ENCODE data around the gene CHIA. TPM values are rescaled to one million over a fixed set of nuclear protein-coding genes. Genes with fewer than 3 reads are reported as not detected.

The CHIA gene
- polyA plus RNA-seq (ENCODE audit: insufficient read length) = not detected
- long read RNA-seq, donor 1 = 0 reads
- long read RNA-seq, donor 2 = 0 reads
- long read RNA-seq, donor 3 = 0 reads
- long read RNA-seq, donor 4 = 0 reads
- long read RNA-seq, donor 5 = 0 reads
- long read RNA-seq, donor 6 = 0 reads
- long read RNA-seq, donor 7 = 0 reads
- long read RNA-seq, donor 8 = 0 reads

DNA sequence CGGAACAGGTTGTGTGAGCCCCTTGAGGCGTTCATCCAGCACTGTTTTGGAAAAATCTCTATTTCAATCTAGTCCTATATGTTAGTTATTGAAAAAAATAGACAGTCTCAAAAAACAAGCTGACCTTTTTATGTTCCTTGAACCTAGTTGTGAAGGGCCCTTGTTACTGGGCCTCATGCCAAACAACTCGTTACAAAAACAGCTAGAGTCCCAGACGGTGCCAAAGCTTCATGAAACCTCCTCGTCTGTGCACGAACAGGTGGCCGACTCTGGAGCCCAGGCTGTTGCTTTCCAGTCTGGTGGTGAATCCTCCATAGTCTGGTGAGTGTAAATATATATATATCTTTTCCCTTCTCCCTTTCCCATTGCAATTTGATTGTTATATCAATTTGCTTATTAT, at the start of gene CHIA:
Gene CHIA, plus strand, starts transcription at position 222 of the 400 bp plus-strand sequence. CDS start 19,617 bp downstream, outside the sequence.
- DNase-seq = no peak

DNA sequence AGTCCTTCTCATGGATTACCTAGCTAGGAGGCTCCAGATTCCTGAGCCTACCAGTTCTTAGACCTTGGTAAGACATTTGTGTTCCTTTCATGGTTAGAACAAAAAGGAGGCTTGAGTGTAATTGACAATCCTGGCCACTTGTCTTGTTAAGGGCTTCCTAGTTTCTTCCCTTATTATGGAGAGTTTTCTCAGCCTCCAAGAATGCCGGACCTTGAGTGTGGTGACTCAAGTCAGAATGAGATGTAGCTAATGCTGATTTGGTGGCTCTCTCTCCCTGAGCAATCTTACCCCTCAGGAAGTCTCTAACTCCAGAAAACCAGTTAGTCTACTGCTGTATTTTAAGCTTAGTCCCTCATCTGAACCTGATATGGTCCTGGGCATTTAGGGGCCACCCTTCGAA, 48.9 kb upstream of the CHIA start:
- DNase-seq = no peak

DNA sequence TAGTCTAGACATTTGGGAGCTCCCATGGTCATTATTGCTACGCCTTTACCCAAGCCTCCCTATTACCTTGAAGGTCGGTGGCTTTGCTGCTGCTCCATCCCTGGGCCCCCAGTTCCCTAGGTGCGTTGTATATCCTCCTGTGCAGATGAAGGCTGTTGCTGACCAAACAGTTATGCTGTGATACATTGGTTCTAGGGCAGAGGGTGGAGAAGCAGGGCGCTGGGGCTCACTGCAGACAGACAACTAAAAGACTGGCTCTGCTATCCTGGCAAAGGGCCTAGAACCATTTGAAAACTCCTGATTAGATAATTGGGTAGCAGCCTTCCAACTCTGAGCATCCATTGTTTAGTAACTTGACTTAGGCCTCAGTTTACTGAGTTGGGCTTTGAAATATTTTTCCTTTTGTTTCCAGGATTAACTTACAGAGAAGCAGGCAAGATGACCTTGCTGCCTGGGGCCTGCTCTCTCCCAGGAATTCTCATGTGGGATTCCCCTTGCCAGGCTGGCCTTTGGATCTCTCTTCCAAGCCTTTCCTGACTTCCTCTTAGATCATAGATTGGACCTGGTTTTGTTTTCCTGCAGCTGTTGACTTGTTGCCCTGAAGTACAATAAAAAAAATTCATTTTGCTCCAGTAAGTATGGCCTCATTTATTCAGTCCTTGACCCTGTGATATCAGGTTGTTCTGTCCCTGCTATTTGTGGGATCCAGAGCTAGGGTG, 47.7 kb upstream of the CHIA start:
- DNase-seq = no peak

DNA sequence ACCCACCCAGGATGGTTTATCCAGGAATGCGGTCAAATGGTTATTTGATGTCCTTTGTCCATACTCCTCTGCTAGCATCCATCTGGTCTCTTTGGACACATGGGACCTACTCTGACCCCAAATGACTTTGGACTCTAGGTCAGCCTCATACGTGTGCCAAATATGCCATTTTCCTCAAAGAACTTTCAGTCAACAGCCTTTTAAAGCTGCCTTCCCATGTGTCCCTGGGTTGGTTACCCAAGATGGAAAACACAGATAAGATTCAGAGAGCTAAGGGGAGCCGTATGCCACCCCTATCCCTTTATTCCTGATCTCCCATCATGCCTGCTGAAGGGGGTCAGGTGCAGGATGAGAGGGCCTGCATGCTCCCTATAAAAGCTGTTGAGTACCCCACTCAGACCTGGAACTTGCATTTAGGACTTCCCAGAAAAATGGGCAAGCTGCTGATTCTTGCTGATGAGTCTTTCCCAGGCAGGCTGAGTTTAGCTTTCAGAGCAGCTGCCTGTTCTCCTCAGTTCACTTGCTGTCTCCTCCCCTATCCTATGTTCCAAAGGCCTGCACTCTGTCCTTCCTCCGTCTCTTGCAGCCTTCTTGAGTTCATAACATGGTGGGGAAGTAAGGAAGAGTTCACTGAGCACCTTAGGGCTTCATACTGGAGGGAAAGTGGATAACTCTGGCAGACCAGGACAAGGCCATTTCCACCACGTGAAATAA, 43.4 kb upstream of the CHIA start:
- no peak for DNase-seq

GRCh38 chr1:111249960-111250359, 40.7 kb upstream of the CHIA start:
- DNase-seq = no peak

- no peak for DNase-seq
Measured at GRCh38 chr1:111251570-111251969, 39.1 kb upstream of the CHIA start.

DNA sequence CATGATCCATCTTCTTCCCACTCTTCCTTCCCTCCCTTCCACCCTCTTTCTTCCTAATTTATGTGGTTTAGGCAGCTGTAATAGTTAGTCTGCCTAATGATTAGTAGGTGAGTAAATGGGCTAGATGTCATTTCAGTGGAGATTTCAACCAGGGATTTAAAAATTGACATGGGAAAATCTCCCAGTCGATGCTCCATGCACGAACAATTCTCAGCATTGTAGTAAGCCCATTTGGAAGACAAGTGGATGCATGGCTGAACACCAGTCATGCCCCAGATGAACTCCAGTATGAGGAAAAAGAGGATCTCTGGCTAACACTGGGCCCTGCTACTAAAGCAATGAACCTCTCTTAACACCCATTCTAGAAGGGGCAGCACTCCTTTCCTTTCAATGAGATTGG, 37.9 kb upstream of the CHIA start:
- no peak for DNase-seq

DNA sequence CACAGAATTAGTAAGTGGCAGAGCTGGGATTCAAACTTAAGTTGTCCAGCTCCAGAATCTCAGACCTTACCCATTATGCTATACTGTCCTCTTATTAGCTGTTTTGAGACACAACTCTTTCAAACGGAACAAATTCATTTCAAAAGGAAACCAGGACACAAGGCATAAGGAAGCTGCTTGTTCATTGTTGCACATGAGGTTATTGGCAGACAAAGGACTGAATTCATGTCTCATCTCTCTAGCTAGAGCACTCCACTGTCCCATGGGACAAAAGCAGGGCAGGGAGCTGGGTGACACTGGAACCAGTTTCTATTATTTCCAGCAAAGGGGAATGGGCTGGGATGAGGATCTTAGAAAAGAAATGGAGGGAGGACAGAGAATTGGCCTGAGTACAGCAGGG, 36.8 kb upstream of the CHIA start:
- no peak for DNase-seq

- DNase-seq = no peak
Measured at GRCh38 chr1:111256988-111257658, 33.5 kb upstream of the CHIA start.

DNA sequence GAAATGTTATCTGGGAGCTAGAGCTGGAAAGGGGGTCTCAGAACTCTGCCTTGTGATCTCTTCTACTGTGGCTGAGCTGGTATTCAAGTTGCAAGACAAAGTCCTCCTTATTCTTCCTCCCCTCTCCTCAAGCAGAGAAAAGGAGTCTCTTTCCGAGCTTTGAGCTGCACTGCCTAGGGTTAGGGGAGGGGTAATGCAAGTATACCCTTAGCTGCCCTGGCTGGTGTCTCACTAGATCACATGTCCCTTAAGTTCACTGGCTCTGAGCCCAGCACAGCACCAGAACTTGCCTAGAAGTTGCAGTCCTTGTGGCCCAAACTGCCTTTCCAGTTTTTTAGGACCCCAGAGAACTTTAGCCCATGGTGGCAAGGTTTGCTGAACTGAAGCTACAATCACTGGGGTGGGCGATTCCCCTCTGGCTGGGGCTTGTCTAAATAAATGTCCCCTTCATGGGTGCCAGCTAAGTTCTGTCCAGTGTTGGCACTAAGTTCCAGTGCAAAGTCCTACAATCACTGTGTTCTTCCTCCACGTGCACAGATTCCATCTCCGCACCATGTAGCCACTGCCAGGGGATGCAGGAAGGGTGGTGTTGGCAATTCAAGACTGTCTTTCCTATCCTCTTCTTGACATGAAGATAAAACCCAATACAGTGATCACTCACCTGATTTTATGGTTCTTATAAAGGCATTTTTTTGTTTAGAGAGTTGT, 22.7 kb upstream of the CHIA start:
- DNase-seq = no peak

DNA sequence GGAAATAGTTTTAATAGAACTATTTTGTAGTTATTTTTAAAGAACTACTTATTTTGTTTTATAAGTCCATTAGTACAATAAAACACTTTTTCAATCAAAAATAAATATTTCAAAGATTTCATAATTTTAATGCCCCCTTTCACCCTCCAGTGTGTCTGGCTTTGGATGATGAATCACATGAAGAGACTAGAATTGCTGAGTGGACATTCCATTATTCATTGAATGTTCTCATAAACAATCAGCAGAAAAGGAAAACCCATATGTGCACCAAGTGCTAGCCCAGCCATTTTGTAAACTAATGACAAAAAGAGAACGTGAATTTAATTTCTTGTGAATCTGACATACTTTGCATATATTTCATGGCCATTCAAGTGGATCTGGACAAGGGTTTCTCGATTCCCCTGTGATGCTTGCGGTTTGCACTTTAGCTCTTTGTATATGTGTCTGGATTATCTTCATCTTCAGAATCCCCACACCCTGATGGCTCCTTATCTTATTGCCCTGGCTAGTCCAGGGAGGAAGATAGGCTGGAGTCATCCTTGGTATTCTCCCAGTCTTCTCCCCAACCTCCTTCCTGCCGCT, 20.7 kb upstream of the CHIA start:
- no peak for DNase-seq

DNA sequence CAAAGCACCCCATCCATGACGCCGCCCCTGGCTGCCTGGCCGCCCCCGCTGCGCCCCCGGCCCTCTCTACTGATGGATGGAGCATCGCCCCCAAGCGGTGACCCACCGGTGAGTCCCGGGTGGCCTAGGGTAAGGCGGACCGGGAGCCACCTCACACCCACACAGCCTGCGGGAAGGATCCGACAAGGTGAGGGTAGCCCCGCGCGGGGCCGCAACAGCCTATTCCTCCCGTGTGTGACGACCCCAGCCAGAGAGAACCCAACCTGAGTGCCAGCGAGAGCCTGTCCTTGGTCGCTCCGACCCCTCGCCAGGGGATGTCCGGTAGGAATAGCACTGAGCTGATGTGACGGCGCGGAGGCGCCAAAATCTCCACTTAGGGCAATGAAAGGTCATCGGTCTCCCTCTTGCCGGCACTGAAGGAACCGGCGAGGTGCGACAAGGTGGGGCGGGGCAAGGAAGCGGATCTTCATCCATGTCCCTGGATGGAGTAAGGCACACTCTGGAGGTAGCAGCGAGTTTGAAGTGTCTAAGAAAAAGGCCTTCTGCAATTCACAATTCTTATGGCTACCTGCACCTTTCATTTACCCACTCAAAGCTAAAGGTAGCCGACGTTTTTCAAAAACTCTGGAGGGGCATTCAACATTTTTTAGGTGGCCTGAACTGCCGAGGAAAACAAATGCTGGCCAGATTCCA, 19.7 kb upstream of the CHIA start:
- DNase-seq = no peak

DNA sequence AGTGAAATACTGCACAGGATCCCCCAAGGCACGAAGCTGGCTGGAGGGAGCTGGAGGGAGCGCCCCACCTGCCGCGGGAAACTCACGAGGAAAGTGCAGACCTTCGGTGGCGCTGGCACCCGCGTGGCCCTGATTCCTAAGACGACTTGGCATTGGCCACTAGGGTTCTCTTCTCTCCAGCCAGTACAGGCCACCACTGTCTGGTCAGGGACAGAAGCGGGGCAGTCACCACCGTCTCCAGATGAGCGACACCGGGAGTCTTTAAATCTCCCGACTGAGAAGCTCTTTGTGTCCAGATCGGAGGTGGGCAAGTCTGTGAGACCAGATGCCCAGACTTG, 19.2 kb upstream of the CHIA start:
- no peak for DNase-seq

DNA sequence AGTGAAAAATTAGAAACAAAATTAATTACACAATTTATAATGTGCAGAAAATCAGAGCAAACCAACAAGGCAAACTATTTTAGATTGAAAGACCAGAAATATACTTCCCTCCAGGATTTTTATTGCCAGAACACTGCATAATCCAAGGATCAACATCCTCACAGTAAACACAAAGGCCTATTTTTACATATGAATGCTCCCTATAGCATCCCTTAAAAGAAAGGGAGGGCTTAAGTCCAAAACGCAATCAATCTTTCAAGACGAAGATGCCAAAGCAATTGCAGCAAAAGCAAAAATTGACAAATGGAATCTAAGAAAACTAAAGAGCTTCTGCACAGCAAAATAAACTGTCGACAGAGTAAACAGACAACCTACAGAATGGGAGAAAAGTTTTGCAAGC, 18.6 kb upstream of the CHIA start:
- no peak for DNase-seq

DNA sequence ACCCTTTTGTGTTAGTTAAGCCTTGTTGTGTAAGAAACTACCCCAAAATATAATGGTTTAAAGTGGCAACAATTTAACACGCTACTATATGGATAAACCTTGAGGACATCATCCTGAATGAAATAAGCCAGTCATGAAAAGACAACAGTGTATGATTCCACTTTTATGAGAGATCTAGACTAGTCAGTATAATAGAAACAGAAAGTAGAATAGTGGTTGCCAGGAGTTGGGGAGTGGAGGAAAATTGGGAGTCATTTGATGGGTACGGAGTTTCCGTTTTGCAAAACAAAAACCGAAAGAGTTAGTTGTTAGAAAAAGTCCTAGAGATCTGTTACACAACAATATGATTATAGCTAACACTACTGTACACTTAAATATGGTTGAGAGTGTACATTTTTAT, 16.0 kb upstream of the CHIA start:
- no peak for DNase-seq

- DNase-seq = no peak
Measured at GRCh38 chr1:111275079-111275478, 15.6 kb upstream of the CHIA start.

DNA sequence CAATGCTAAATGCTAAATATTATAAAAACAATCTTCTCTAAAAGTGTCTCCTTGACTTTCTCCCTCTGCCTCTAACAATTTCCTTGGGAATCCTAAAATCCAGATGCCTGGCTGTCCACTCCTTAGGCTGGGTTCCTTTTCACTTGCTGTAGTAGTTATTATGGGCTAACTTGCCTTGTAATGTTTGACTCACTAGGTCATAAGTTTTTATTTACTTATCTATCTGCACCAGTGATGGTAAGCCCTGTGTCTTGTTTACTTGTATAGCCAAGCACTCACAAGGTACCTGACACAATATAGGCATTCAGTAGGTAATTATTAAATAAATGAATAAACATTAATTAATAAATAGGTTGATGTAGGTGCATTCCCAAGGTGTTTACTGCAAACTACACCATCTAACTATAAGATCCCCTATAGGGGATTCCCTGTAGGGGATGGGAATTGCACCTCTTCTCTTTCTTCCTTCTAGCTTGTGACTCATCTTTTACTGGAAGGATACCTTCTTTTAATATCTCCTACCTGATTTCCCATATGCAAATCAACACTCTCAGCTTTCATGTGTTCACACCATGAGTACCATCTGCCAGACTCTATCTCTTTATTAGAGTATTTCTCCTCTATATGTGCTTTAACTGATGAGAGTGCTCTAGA, 14.7 kb upstream of the CHIA start:
- DNase-seq = no peak

- no peak for DNase-seq
Measured at GRCh38 chr1:111279144-111279543, 11.5 kb upstream of the CHIA start.

DNA sequence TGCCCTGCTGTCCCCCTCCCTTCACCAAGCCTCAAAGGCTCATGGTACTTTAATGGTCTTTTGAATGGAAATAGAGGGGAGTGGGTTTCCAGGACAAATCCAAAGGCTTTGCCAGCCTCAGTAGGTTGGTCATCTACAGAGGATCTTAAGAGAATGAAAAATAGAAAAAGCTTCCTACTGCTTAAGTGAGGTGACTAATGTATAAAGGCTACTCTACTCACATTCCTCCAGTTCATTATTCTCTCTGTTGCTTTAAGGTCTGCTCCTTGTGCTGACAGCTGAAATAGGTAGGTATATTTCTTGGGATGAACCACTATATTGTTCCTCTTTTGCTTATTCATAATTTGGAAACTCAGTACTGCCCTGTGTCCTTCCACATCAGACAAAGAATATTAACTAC, 10.4 kb upstream of the CHIA start:
- no peak for DNase-seq

DNA sequence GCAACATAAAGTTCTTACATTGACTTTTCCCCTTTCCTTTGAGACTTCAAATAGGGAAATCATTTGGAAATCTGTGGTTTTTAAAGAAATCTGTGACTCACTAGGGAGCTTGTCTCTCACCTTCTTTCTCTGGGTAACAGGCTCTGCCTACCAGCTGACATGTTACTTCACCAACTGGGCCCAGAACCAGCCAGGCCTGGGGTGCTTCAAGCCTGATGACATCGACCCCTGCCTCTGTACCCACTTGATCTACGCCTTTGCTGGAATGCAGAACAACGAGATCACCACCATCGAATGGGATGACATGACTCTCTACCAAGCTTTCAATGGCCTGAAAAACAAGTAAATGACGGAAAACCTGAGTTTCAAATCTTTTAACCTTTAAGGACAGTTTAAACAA, 9.2 kb upstream of the CHIA start:
- DNase-seq = no peak

GRCh38 chr1:111283838-111284237, 6.8 kb upstream of the CHIA start:
- DNase-seq = no peak

All from left kidney (tissue), 8 donors.